K562 (cell line): Measurements from ENCODE around the gene DYNLL1. TPM values are rescaled to one million over a fixed set of nuclear protein-coding genes. Genes with fewer than 3 reads are reported as not detected.
A peak's percentile ranks its signal among the peaks of the same experiment; 100 is the strongest.

Source experiments
- ATAC-seq: fragments of 200-7000 bp; cut with Tn5 transposase; 3 replicates; pipeline ENCODE4 v1.9.1; 2020; ENCODE audit warnings: moderate library complexity
- BruUV-seq: library from RNA; stranded (reverse); fragments of 400-500 nt; replicated peaks from 2 replicates; lab custom pipeline; 2021; lab: Mats Ljungman, UMichigan
- CTCF ChIA-PET: fragments of 300-600 bp; formaldehyde crosslinking; extraction: SDS; loops from one replicate; lab custom pipeline; 2021; ENCODE audit warnings: low intra/inter-chr PET ratio; lab: Yijun Ruan, JAX
- POLR2A ChIA-PET: fragments of 300-600, 350-650 bp; sonication (Branson Sonifier 250); formaldehyde crosslinking; extraction: SDS; loops from one replicate; lab custom pipeline; 2021; ENCODE audit warnings: antibody characterized with exemption, inconsistent platforms; lab: Yijun Ruan, JAX
- DNase-seq, 4 experiments: peaks; one replicate each; pipeline versions ENCODE4 v3.0.0 to v3.0.0-alpha.2; 2011 to 2018; ENCODE audit warnings: low spot score in 3 of 4, mixed read lengths in 3 of 4; ENCODE audit errors: extremely low read depth in 1 of 4
- FAIRE-seq: peaks from 2 replicates; lab custom pipeline; 2011; peaks lifted over from hg19 to GRCh38; lab: Jason Lieb, UNC
- H2AFZ ChIP-seq: 2 replicates; pipeline ENCODE4 v1.6.0; 2011; ENCODE audit warnings: low read depth, low read length, control low read depth, inconsistent platforms
- H3K27ac ChIP-seq: fragments of 200-600 bp; 3 replicates; pipeline ENCODE4 v1.8.0; 2011; ENCODE audit warnings: low read depth, mild to moderate bottlenecking, control low read depth, inconsistent platforms, low read length, moderate library complexity, mixed read lengths; ENCODE audit errors: extremely low read depth
- H3K27me3 ChIP-seq, 2 experiments: fragments of 300-600 bp in 1 of 2; 2 replicates in 1 of 2; 3 replicates in 1 of 2; pipeline versions ENCODE4 v1.6.0 to v1.8.0; 2011; ENCODE audit warnings: inconsistent platforms in 2 of 2, low read length in 2 of 2, mild to moderate bottlenecking in 1 of 2, mixed read lengths in 1 of 2, moderate library complexity in 1 of 2; ENCODE audit not compliant: control insufficient read depth in 2 of 2, insufficient read depth in 2 of 2
- H3K36me3 ChIP-seq: fragments of 300-600 bp; 3 replicates; pipeline ENCODE4 v1.8.0; 2011; ENCODE audit warnings: mild to moderate bottlenecking, low read length, inconsistent platforms; ENCODE audit not compliant: control insufficient read depth, insufficient read depth
- H3K4me1 ChIP-seq, 2 experiments: fragments of 200-600 bp in 1 of 2; replicated peaks in 1 of 2; 2 replicates in 1 of 2; 3 replicates in 1 of 2; pipeline versions ENCODE4 v1.5.1 to v1.8.0; 2011; ENCODE audit warnings: inconsistent platforms in 2 of 2, low read length in 2 of 2, mild to moderate bottlenecking in 1 of 2, mixed read lengths in 1 of 2, moderate library complexity in 1 of 2; ENCODE audit not compliant: control insufficient read depth in 2 of 2, insufficient read depth in 2 of 2
- H3K4me2 ChIP-seq: 2 replicates; pipeline ENCODE4 v1.6.1; 2011; ENCODE audit warnings: low read length, control low read depth, inconsistent platforms, mixed read lengths; ENCODE audit not compliant: insufficient read depth
- H3K4me3 ChIP-seq: fragments of 200-600 bp; sonication (generic), shearing (Covaris generic); 2 replicates; pipeline ENCODE4 v1.5.1; 2016; ENCODE audit warnings: control low read depth, inconsistent platforms
- H3K79me2 ChIP-seq: fragments of 200-600 bp; 3 replicates; pipeline ENCODE4 v1.8.0; 2011; ENCODE audit warnings: low read length, inconsistent platforms; ENCODE audit not compliant: control insufficient read depth, insufficient read depth
- H3K9ac ChIP-seq, 2 experiments: 2 replicates each; pipeline versions ENCODE4 v1.6.0 to v1.6.1; 2011; ENCODE audit warnings: low read depth in 2 of 2, low read length in 2 of 2, control low read depth in 1 of 2, inconsistent platforms in 1 of 2, mild to moderate bottlenecking in 1 of 2, mixed read lengths in 1 of 2; ENCODE audit not compliant: insufficient read depth in 1 of 2
- H3K9me1 ChIP-seq: one replicate; pipeline ENCODE4 v1.6.0; 2011; ENCODE audit warnings: inconsistent platforms, mild to moderate bottlenecking, low read length, moderate library complexity; ENCODE audit not compliant: control insufficient read depth, insufficient read depth
- H3K9me3 ChIP-seq: replicated peaks from 2 replicates; pipeline ENCODE4 v1.5.1; 2011; ENCODE audit warnings: low read depth, low read length, inconsistent platforms; ENCODE audit not compliant: control insufficient read depth, insufficient read depth
- H4K20me1 ChIP-seq: replicated peaks from 2 replicates; pipeline ENCODE4 v1.6.1; 2011; ENCODE audit warnings: low read length, inconsistent platforms, mixed read lengths; ENCODE audit not compliant: control insufficient read depth, insufficient read depth
- CTCF ChIP-seq, 3 experiments: IDR thresholded peaks in 2 of 3; conservative IDR thresholded peaks in 1 of 3; 2 replicates each; pipeline ENCODE4 v1.5.1; 2011 to 2012; ENCODE audit warnings: low read length in 3 of 3, mild to moderate bottlenecking in 3 of 3, control low read depth in 2 of 3, improper control_type of control experiment in 1 of 3, inconsistent platforms in 1 of 3, low read depth in 1 of 3, mixed read lengths in 1 of 3, moderate library complexity in 1 of 3; ENCODE audit not compliant: insufficient read depth in 2 of 3
- DMBX1 ChIP-seq: fragments of 250-450 bp; sonication (Bioruptor Pico); IDR thresholded peaks from 2 replicates; pipeline ENCODE4 v1.8.0; 2022; ENCODE audit warnings: inconsistent platforms, mild to moderate bottlenecking, moderate library complexity, borderline replicate concordance
- POLR2A ChIP-seq: fragments of 450-650 bp; conservative IDR thresholded peaks from 2 replicates; pipeline ENCODE4 v1.6.1; 2016
- POLR2B ChIP-seq: fragments of 450-650 bp; IDR thresholded peaks from 2 replicates; pipeline ENCODE4 v1.6.1; 2018; ENCODE audit warnings: low read depth; ENCODE audit not compliant: partially characterized antibody
- RAD21 ChIP-seq, 2 experiments: fragments of 250-450 bp in 1 of 2; fragments of 450-650 bp in 1 of 2; sonication (Bioruptor Pico) in 1 of 2; formaldehyde crosslinking in 1 of 2; IDR thresholded peaks in 1 of 2; conservative IDR thresholded peaks in 1 of 2; 2 replicates each; pipeline versions ENCODE4 v1.4.0 to v1.8.0; 2020 to 2022; ENCODE audit warnings: mild to moderate bottlenecking in 2 of 2, moderate library complexity in 1 of 2
- SAFB ChIP-seq: fragments of 200-400 bp; formaldehyde crosslinking; IDR thresholded peaks from 2 replicates; pipeline ENCODE4 v1.6.1; 2017; ENCODE audit warnings: low read depth, low read length, borderline replicate concordance
- ZKSCAN8 ChIP-seq: fragments of 200-800 bp; sonication (Bioruptor generic); IDR thresholded peaks from 2 replicates; pipeline ENCODE4 v1.6.1; 2016; ENCODE audit warnings: missing genetic modification characterization, missing compliant biosample characterization
- ZNF324 ChIP-seq: fragments of 250-450 bp; sonication (Bioruptor Pico); IDR thresholded peaks from 2 replicates; pipeline ENCODE4 v1.4.0; 2020; ENCODE audit warnings: mild to moderate bottlenecking
- WGBS: fragments of 100-300 bp; shearing (Covaris generic); methylation state at CpG from one replicate; pipeline ENCODE4 v1.1.6; 2016; ENCODE audit warnings: low coverage, mixed read lengths; ENCODE audit not compliant: insufficient coverage; ENCODE audit errors: missing lambda C conversion rate; 5-methylcytosine and 5-hydroxymethylcytosine counted together
- in situ Hi-C: fragments of 300-500 bp; cut with MboI; formaldehyde crosslinking; loops from 4 replicates; pipeline ENCODE4 v1.15.0; 2018; ENCODE audit warnings: inconsistent platforms, mixed read lengths
- intact Hi-C: fragments of 100-400 bp; cut with micrococcal nuclease; formaldehyde crosslinking; loops from 2 replicates; pipeline ENCODE4 v1.14.2; 2022
- polyA plus RNA-seq, 8 experiments: library from polyadenylated mRNA; depleted of rRNA in 4 of 8; stranded (reverse) in 5 of 8; unstranded in 3 of 8; fragments of >200 nt; fragmentation: Nextera tagmentation in 2 of 8; fragmentation: Illumina TruSeq in 1 of 8; extraction: Ambion mirVana in 2 of 8; extraction: Trizol in 1 of 8; gene quantifications; 2 replicates each; pipeline versions ENCODE4 v1.2.1 to v1.2.3, GENCODE V29; 2011 to 2014; ENCODE audit warnings: inconsistent platforms in 1 of 8, missing spikeins in 1 of 8
- total RNA-seq, 7 experiments: library from RNA; depleted of rRNA in 6 of 7; stranded (reverse); fragments of >200 nt in 6 of 7; fragmentation: Illumina TruSeq in 2 of 7; extraction: Trizol in 2 of 7; gene quantifications; 2 replicates each; pipeline versions ENCODE4 v1.2.1 to v1.2.3, GENCODE V29; 2011 to 2021; ENCODE audit warnings: low replicate concordance in 1 of 7
- TF ChIP-seq, protein P1 (sequence below): fragments of 450-650 bp; IDR thresholded peaks from one replicate; pipeline ENCODE4 v1.6.1; 2018; ENCODE audit warnings: mild to moderate bottlenecking, moderate library complexity; ENCODE audit not compliant: partially characterized antibody
- TF ChIP-seq, protein P2 (sequence below): fragments of 200-800 bp; sonication (Bioruptor generic); IDR thresholded peaks from 2 replicates; pipeline ENCODE4 v1.6.1; 2017; ENCODE audit warnings: missing genetic modification characterization, missing compliant biosample characterization

The DYNLL1 gene
- total and polyA plus RNA-seq, 9 of the 15 experiments (the other 6 are each of a cell fraction or from before 2014, with no cell fraction given): 303 to 1,112 (median 468) TPM

- H3K4me2 ChIP-seq: no peak overlapping the region
- peaks cover 8% of the 10 kb centered on the region; the same call in 2 of the 3 replicates for H3K79me2 ChIP-seq
- BruUV-seq: no TSS peak
- CTCF ChIA-PET: no interaction called here
- no peak overlapping the region for H3K4me3 ChIP-seq
- no peak overlapping the region for H2AFZ ChIP-seq
- H3K9ac ChIP-seq: no peak overlapping the region
- intact Hi-C loops: no loop called here
- no peaks in the 10 kb centered on the region; a peak in 1 of 5 replicates for H3K4me1 ChIP-seq
- in situ Hi-C loops: no loop called here
- no peaks in the 10 kb centered on the region for H3K9me3 ChIP-seq
- no peak for ATAC-seq
- TF ChIP-seq DMBX1: no peak
- TF ChIP-seq, protein P1, sequence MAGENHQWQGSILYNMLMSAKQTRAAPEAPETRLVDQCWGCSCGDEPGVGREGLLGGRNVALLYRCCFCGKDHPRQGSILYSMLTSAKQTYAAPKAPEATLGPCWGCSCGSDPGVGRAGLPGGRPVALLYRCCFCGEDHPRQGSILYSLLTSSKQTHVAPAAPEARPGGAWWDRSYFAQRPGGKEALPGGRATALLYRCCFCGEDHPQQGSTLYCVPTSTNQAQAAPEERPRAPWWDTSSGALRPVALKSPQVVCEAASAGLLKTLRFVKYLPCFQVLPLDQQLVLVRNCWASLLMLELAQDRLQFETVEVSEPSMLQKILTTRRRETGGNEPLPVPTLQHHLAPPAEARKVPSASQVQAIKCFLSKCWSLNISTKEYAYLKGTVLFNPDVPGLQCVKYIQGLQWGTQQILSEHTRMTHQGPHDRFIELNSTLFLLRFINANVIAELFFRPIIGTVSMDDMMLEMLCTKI: no peak
- TF ChIP-seq SAFB: no peak
- TF ChIP-seq, all 486 proteins: peak for 0
- DNase-seq: no peak
- no peak for FAIRE-seq
- Histone ChIP-seq H3K36me3 (peaks cover 84% of the 10 kb centered on the region), H3K27me3 (no peaks in the 10 kb centered on the region), H4K20me1 (0 out of 2 replicates have a peak, but pooled peaks cover 14% of the 10 kb centered on the region), H3K9me1 (no peaks in the 10 kb centered on the region), H3K27ac (no peak overlapping the region)
- 84% methylated on average over 7 of the region's 7 CpGs for WGBS
- POLR2A ChIA-PET: interaction anchor here (0.6 to 8.1 kb wide), 5 partner anchors 9 to 880 kb away, joined by 3 to 38 read pairs (median 4); partner anchors contain the start of genes DYNLL1, GATC and TRIAP1
Measured at GRCh38 chr12:120455302-120455701, 40.6 kb upstream of the DYNLL1 start.

DNA sequence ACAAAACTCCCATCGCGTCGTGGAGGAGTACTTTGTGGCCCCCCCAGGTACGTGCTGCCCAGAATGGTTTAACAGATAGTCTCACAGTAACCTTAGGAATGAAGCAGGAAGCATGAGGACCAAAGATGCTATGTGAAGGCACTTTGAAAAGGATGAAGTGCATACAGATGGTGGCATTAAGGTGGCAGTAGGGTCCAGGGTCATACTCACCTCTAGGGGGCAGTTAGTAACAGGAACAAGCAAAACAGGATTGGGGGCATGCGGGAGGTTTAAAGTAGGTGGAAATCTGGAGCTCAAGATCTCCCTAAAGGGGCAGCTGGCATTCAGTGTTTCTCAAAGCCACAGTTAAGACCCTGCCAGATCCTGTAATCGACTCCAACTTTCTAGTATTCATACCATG is 38.8 kb upstream of the DYNLL1 start:
- H4K20me1 ChIP-seq: 0 out of 2 replicates have a peak, but pooled peaks cover 14% of the 10 kb centered on the region
- H3K9me3 ChIP-seq: no peaks in the 10 kb centered on the region
- POLR2A ChIA-PET: interaction anchor here (0.7 to 8.1 kb wide), 7 partner anchors 8 to 39 kb away, joined by 3 to 38 read pairs (median 5); partner anchors contain the start of genes DYNLL1, GATC and TRIAP1
- CTCF ChIA-PET: no interaction called here
- no peak overlapping the region for H3K27ac ChIP-seq
- H3K4me2 ChIP-seq: no peak overlapping the region
- intact Hi-C loops (no loop called here), in situ Hi-C loops (no loop called here)
- no peaks in the 10 kb centered on the region for H3K9me1 ChIP-seq
- peak; percentile 25 to 42 (median 38) for DNase-seq
- no peak overlapping the region for H3K4me3 ChIP-seq
- peaks cover 95% of the 10 kb centered on the region for H3K36me3 ChIP-seq
- 89% methylated on average over 6 of the region's 6 CpGs for WGBS
- 0 out of 3 replicates have a peak, but pooled peaks cover 3% of the 10 kb centered on the region for H3K79me2 ChIP-seq
- FAIRE-seq: peak; percentile 67
- BruUV-seq: no TSS peak
- ATAC-seq: peak; percentile 54
- no peak overlapping the region for H3K9ac ChIP-seq
- H3K27me3 ChIP-seq: no peaks in the 10 kb centered on the region
- H3K4me1 ChIP-seq: no peaks in the 10 kb centered on the region
- H2AFZ ChIP-seq: no peak overlapping the region
- peak in 1 of 2 experiments; percentile 22; a peak in 1 of 4 replicates for TF ChIP-seq RAD21 (CRISPR knock-in tag; conservative IDR thresholded peaks at IDR 0.05 in 1 of 2, IDR thresholded peaks at IDR 0.05 in 1 of 2)
- TF ChIP-seq CTCF (IDR thresholded peaks at IDR 0.05 in 2 of 3, conservative IDR thresholded peaks at IDR 0.05 in 1 of 3; ENCODE audit: insufficient read depth in 2 of 3, low read depth in 1 of 3, low read length in 3 of 3): peak; percentile 43 to 56 (median 53)
- TF ChIP-seq, protein P2, sequence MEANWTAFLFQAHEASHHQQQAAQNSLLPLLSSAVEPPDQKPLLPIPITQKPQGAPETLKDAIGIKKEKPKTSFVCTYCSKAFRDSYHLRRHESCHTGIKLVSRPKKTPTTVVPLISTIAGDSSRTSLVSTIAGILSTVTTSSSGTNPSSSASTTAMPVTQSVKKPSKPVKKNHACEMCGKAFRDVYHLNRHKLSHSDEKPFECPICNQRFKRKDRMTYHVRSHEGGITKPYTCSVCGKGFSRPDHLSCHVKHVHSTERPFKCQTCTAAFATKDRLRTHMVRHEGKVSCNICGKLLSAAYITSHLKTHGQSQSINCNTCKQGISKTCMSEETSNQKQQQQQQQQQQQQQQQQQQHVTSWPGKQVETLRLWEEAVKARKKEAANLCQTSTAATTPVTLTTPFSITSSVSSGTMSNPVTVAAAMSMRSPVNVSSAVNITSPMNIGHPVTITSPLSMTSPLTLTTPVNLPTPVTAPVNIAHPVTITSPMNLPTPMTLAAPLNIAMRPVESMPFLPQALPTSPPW (CRISPR knock-in tag): no peak
- peak; percentile 29 for TF ChIP-seq POLR2B
- TF ChIP-seq ZKSCAN8: 0 out of 2 replicates have a peak, but pooled peaks have one; percentile 30
- peak; percentile 10; the same call in 1 of the 2 replicates for TF ChIP-seq POLR2A
- no peak for TF ChIP-seq ZNF324
